ENCODE results near the gene KCNA10.
"Not testable (repeated sequence)": the region's sequence is repeated elsewhere in the genome, so short reads cannot be mapped to it uniquely, and the experiment has no call there.

- not testable (repeated sequence) for TF ChIP-seq POLR2A (IDR thresholded peaks at IDR 0.05)
- TF ChIP-seq, protein P1, sequence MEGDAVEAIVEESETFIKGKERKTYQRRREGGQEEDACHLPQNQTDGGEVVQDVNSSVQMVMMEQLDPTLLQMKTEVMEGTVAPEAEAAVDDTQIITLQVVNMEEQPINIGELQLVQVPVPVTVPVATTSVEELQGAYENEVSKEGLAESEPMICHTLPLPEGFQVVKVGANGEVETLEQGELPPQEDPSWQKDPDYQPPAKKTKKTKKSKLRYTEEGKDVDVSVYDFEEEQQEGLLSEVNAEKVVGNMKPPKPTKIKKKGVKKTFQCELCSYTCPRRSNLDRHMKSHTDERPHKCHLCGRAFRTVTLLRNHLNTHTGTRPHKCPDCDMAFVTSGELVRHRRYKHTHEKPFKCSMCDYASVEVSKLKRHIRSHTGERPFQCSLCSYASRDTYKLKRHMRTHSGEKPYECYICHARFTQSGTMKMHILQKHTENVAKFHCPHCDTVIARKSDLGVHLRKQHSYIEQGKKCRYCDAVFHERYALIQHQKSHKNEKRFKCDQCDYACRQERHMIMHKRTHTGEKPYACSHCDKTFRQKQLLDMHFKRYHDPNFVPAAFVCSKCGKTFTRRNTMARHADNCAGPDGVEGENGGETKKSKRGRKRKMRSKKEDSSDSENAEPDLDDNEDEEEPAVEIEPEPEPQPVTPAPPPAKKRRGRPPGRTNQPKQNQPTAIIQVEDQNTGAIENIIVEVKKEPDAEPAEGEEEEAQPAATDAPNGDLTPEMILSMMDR (IDR thresholded peaks at IDR 0.05) = not testable (repeated sequence)
These were observed 8.1 kb downstream of the KCNA10 start for GRCh38 chr1:110510921-110511320.
